Effector memory CD8-positive, alpha-beta T cell (primary cell): ENCODE results near the gene STARD5.
A peak's percentile ranks its signal among the peaks of the same experiment; 100 is the strongest.

Experiments used
- ATAC-seq: fragments of 150-1000 bp; cut with Tn5 transposase; replicated peaks from 2 replicates; pipeline ENCODE4 v1.10.0; 2021; ENCODE audit warnings: mild to moderate bottlenecking, moderate library complexity
- DNase-seq, 3 experiments: peaks; one replicate each; pipeline ENCODE4 v3.0.0; 2021
- H3K27ac Mint-ChIP-seq, 2 donors: one replicate each; pipeline ENCODE4 v1.8.0; 2022; ENCODE audit warnings: mild to moderate bottlenecking in 2 of 2, mixed read lengths in 2 of 2, moderate library complexity in 2 of 2
- H3K27me3 Mint-ChIP-seq, 2 donors: one replicate each; pipeline ENCODE4 v1.8.0; 2022; ENCODE audit warnings: mixed read lengths in 2 of 2
- H3K36me3 Mint-ChIP-seq: one replicate; pipeline ENCODE4 v1.8.0; 2022; ENCODE audit warnings: mild to moderate bottlenecking, moderate library complexity, mixed read lengths; ENCODE audit not compliant: insufficient read depth
- H3K4me1 Mint-ChIP-seq, 2 donors: one replicate each; pipeline ENCODE4 v1.8.0; 2022; ENCODE audit warnings: low read depth in 2 of 2, mixed read lengths in 2 of 2
- H3K4me3 Mint-ChIP-seq, 2 donors: one replicate each; pipeline ENCODE4 v1.8.0; 2022; ENCODE audit warnings: mild to moderate bottlenecking in 2 of 2, mixed read lengths in 2 of 2, moderate library complexity in 2 of 2
- H3K9me3 Mint-ChIP-seq, 2 donors: one replicate each; pipeline ENCODE4 v1.8.0; 2022; ENCODE audit warnings: mixed read lengths in 2 of 2

STARD5 gene

GRCh38 chr15:81270188-81270587 lies 53.8 kb downstream of the STARD5 start:
- DNase-seq = no peak
- H3K4me1 Mint-ChIP-seq = peaks cover 21 to 23% of the 10 kb centered on the region in 2 donors
- no peak for ATAC-seq
- no peaks in the 10 kb centered on the region for H3K9me3 Mint-ChIP-seq
- H3K27ac Mint-ChIP-seq = no peak overlapping the region
- H3K4me3 Mint-ChIP-seq = no peak overlapping the region
- peaks cover 5 to 8% of the 10 kb centered on the region in 2 donors for H3K27me3 Mint-ChIP-seq
- H3K36me3 Mint-ChIP-seq = peaks cover 3% of the 10 kb centered on the region

- H3K9me3 Mint-ChIP-seq = no peaks in the 10 kb centered on the region
- ATAC-seq (no peak), DNase-seq (no peak)
- peaks cover 16 to 19% of the 10 kb centered on the region in 2 donors for H3K27me3 Mint-ChIP-seq
- H3K4me3 Mint-ChIP-seq = no peak overlapping the region
- H3K27ac Mint-ChIP-seq = peak overlapping the region in 1 of 2 donors; percentile 5
- peaks cover 3% of the 10 kb centered on the region for H3K36me3 Mint-ChIP-seq
- H3K4me1 Mint-ChIP-seq = peaks cover 17% of the 10 kb centered on the region in 2 donors
Observed at GRCh38 chr15:81268881-81269601, 54.9 kb downstream of the STARD5 start.

- ATAC-seq (no peak), DNase-seq (no peak)
- peaks cover 19 to 24% of the 10 kb centered on the region in 2 donors for H3K27me3 Mint-ChIP-seq
- no peak overlapping the region for H3K4me3 Mint-ChIP-seq
- no peak overlapping the region for H3K27ac Mint-ChIP-seq
- peaks cover 3% of the 10 kb centered on the region for H3K36me3 Mint-ChIP-seq
- H3K9me3 Mint-ChIP-seq = no peaks in the 10 kb centered on the region
- H3K4me1 Mint-ChIP-seq = peaks cover 17% of the 10 kb centered on the region in 2 donors
Observed at GRCh38 chr15:81268340-81268739, 55.6 kb downstream of the STARD5 start.

- ATAC-seq (peak; percentile 94), DNase-seq (peak; percentile 76 to 79 (median 78))
- Mint-ChIP-seq H3K27ac (no peak overlapping the region), H3K27me3 (peaks cover 19 to 24% of the 10 kb centered on the region in 2 donors), H3K36me3 (peaks cover 3% of the 10 kb centered on the region), H3K9me3 (no peaks in the 10 kb centered on the region), H3K4me1 (peaks cover 17% of the 10 kb centered on the region in 2 donors), H3K4me3 (peak overlapping the region; percentile 61 to 77)
Observed at GRCh38 chr15:81265944-81266775, 57.8 kb downstream of the STARD5 start.

GRCh38 chr15:81265256-81265943 lies 58.5 kb downstream of the STARD5 start:
- Mint-ChIP-seq H3K4me3 (peak overlapping the region; percentile 61 to 77), H3K4me1 (peaks cover 17% of the 10 kb centered on the region in 2 donors), H3K27me3 (peaks cover 19 to 24% of the 10 kb centered on the region in 2 donors), H3K9me3 (no peaks in the 10 kb centered on the region), H3K27ac (no peak overlapping the region), H3K36me3 (peaks cover 3% of the 10 kb centered on the region)
- ATAC-seq (no peak), DNase-seq (no peak)

- ATAC-seq = no peak
- H3K4me3 Mint-ChIP-seq = no peak overlapping the region
- peaks cover 3% of the 10 kb centered on the region for H3K36me3 Mint-ChIP-seq
- H3K4me1 Mint-ChIP-seq = peaks cover 16 to 17% of the 10 kb centered on the region in 2 donors
- H3K9me3 Mint-ChIP-seq = no peaks in the 10 kb centered on the region
- no peak for DNase-seq
- peaks cover 24 to 25% of the 10 kb centered on the region in 2 donors for H3K27me3 Mint-ChIP-seq
- no peak overlapping the region for H3K27ac Mint-ChIP-seq
Observed at GRCh38 chr15:81264072-81264857, 59.7 kb downstream of the STARD5 start.

- Mint-ChIP-seq H3K4me1 (peaks cover 15 to 17% of the 10 kb centered on the region in 2 donors), H3K27me3 (peaks cover 25 to 27% of the 10 kb centered on the region in 2 donors), H3K9me3 (no peaks in the 10 kb centered on the region), H3K4me3 (no peak overlapping the region), H3K27ac (no peak overlapping the region), H3K36me3 (peaks cover 3% of the 10 kb centered on the region)
- no peak for ATAC-seq
- no peak for DNase-seq
Observed at GRCh38 chr15:81263477-81263876, 60.5 kb downstream of the STARD5 start.

- Mint-ChIP-seq H3K4me1 (peaks cover 9 to 13% of the 10 kb centered on the region in 2 donors), H3K9me3 (no peaks in the 10 kb centered on the region), H3K27me3 (peaks cover 42 to 43% of the 10 kb centered on the region in 2 donors), H3K4me3 (no peak overlapping the region), H3K27ac (no peak overlapping the region), H3K36me3 (peaks cover 3% of the 10 kb centered on the region)
- ATAC-seq (no peak), DNase-seq (no peak)
Observed at GRCh38 chr15:81261172-81261811, 62.6 kb downstream of the STARD5 start.

- Mint-ChIP-seq H3K9me3 (no peaks in the 10 kb centered on the region), H3K4me1 (no peaks in the 10 kb centered on the region), H3K36me3 (no peaks in the 10 kb centered on the region), H3K27ac (no peak overlapping the region), H3K27me3 (peaks cover 40 to 41% of the 10 kb centered on the region in 2 donors), H3K4me3 (no peak overlapping the region)
- ATAC-seq (no peak), DNase-seq (no peak)
Observed at GRCh38 chr15:81259760-81260298, 64.1 kb downstream of the STARD5 start.
